B cell (primary cell): ENCODE data around the gene DGUOK. TPM values are rescaled to one million over a fixed set of nuclear protein-coding genes. Genes with fewer than 3 reads are reported as not detected.

ENCODE experiments used
- ATAC-seq: fragments of 200-7000 bp; cut with Tn5 transposase; one replicate; pipeline ENCODE4 v1.10.0; 2021; ENCODE audit warnings: low read depth, mild to moderate bottlenecking, moderate number of reproducible peaks, moderate library complexity
- CTCF ChIA-PET: fragments of 350-600 bp; sonication (Branson Sonifier 250); formaldehyde crosslinking; loops from one replicate; lab custom pipeline; 2021; ENCODE audit warnings: antibody characterized with exemption, inconsistent platforms; lab: Charles Lee
- POLR2A ChIA-PET: fragments of 350-600 bp; sonication (Branson Sonifier 250); formaldehyde crosslinking; loops from one replicate; lab custom pipeline; 2021; ENCODE audit warnings: antibody characterized with exemption; lab: Charles Lee
- DNase-seq: peaks from one replicate; pipeline ENCODE4 v3.0.0; 2013
- H2AFZ ChIP-seq: 2 replicates; pipeline ENCODE4 v1.6.1; 2012; ENCODE audit warnings: mild to moderate bottlenecking, low read depth, low read length; ENCODE audit not compliant: insufficient read depth, poor library complexity, severe bottlenecking
- H3K27ac ChIP-seq, 2 donors: 1 replicate in 1 of 2; 2 replicates in 1 of 2; pipeline ENCODE4 v1.5.1; 2012 to 2013; ENCODE audit warnings: low read length in 2 of 2, mild to moderate bottlenecking in 2 of 2, moderate library complexity in 1 of 2
- H3K27me3 ChIP-seq, 4 experiments: fragments of 200-600 bp in 1 of 4; sonication (generic) in 1 of 4; replicated peaks in 1 of 4; 1 replicate in 2 of 4; 2 replicates in 2 of 4; pipeline versions ENCODE4 v1.6.1 to v1.7.0; 2013 to 2016; ENCODE audit warnings: low read length in 3 of 4, mild to moderate bottlenecking in 2 of 4, mixed read lengths in 1 of 4, moderate library complexity in 1 of 4; ENCODE audit not compliant: insufficient read depth in 4 of 4, control insufficient read depth in 3 of 4; ENCODE audit errors: control extremely low read depth in 1 of 4
- H3K36me3 ChIP-seq, 2 experiments: replicated peaks in 1 of 2; 1 replicate in 1 of 2; 2 replicates in 1 of 2; pipeline versions ENCODE4 v1.6.1 to v1.7.1; 2013; ENCODE audit warnings: low read length in 1 of 2; ENCODE audit not compliant: insufficient read depth in 2 of 2, control insufficient read depth in 1 of 2; ENCODE audit errors: control extremely low read depth in 1 of 2, extremely low read depth in 1 of 2
- H3K4me1 ChIP-seq, 2 donors: fragments of 200-600 bp in 1 of 2; sonication (generic) in 1 of 2; 1 replicate in 1 of 2; 2 replicates in 1 of 2; pipeline versions ENCODE4 v1.5.1 to v1.6.1; 2013 to 2017; ENCODE audit warnings: low read length in 2 of 2; ENCODE audit not compliant: control insufficient read depth in 2 of 2, insufficient read depth in 2 of 2
- H3K4me2 ChIP-seq: replicated peaks from 2 replicates; pipeline ENCODE3; 2012; ENCODE audit warnings: mild to moderate bottlenecking, low read depth, low read length; ENCODE audit not compliant: poor library complexity, severe bottlenecking
- H3K4me3 ChIP-seq, 5 experiments: fragments of 200-600 bp in 1 of 5; sonication (generic) in 1 of 5; 1 replicate in 3 of 5; 2 replicates in 2 of 5; pipeline versions ENCODE4 v1.5.1 to v1.7.0; 2011 to 2016; ENCODE audit warnings: low read length in 4 of 5, mild to moderate bottlenecking in 4 of 5, low read depth in 2 of 5, control low read depth in 1 of 5, moderate library complexity in 1 of 5; ENCODE audit not compliant: insufficient read depth in 1 of 5; ENCODE audit errors: control extremely low read depth in 1 of 5, extremely low read depth in 1 of 5
- H3K79me2 ChIP-seq: fragments of 200-600 bp; sonication (generic); one replicate; pipeline ENCODE4 v1.6.0; 2016; ENCODE audit warnings: low read length; ENCODE audit not compliant: control insufficient read depth, insufficient read depth
- H3K9ac ChIP-seq: fragments of 200-600 bp; sonication (generic); 2 replicates; pipeline ENCODE4 v1.6.1; 2017; ENCODE audit warnings: mild to moderate bottlenecking, low read length, moderate library complexity
- H3K9me3 ChIP-seq, 3 donors: one replicate each; pipeline versions ENCODE4 v1.6.1 to v1.7.1; 2013; ENCODE audit warnings: low read length in 2 of 3; ENCODE audit not compliant: control insufficient read depth in 2 of 3, insufficient read depth in 1 of 3; ENCODE audit errors: control extremely low read depth in 1 of 3
- H4K20me1 ChIP-seq: 2 replicates; pipeline ENCODE4 v1.6.0; 2012; ENCODE audit warnings: mild to moderate bottlenecking, low read length; ENCODE audit not compliant: insufficient read depth, control insufficient read depth, poor library complexity, severe bottlenecking
- H3K27ac Mint-ChIP-seq: one replicate; pipeline ENCODE4 v1.8.0; 2021; ENCODE audit warnings: mixed read lengths
- H3K27me3 Mint-ChIP-seq: one replicate; pipeline ENCODE4 v1.8.0; 2021; ENCODE audit warnings: mixed read lengths
- H3K4me1 Mint-ChIP-seq: one replicate; pipeline ENCODE4 v1.8.0; 2021; ENCODE audit warnings: mixed read lengths
- H3K4me3 Mint-ChIP-seq: one replicate; pipeline ENCODE4 v1.8.0; 2021; ENCODE audit warnings: mixed read lengths
- H3K9me3 Mint-ChIP-seq: one replicate; pipeline ENCODE4 v1.8.0; 2022; ENCODE audit warnings: mixed read lengths; ENCODE audit not compliant: insufficient read depth
- CTCF ChIP-seq: fragments of 200-600 bp; IDR thresholded peaks from one replicate; pipeline ENCODE4 v1.8.0; 2022; ENCODE audit warnings: antibody characterized with exemption, mild to moderate bottlenecking
- EZH2 ChIP-seq: IDR thresholded peaks from 2 replicates; pipeline ENCODE4 v1.6.1; 2012; ENCODE audit warnings: borderline replicate concordance, low read depth, mild to moderate bottlenecking, moderate library complexity, low read length; ENCODE audit not compliant: insufficient read depth, poor library complexity, severe bottlenecking
- WGBS: methylation state at CpG from one replicate; pipeline ENCODE4 v1.1.5; 2013; ENCODE audit warnings: missing lambda C conversion rate; ENCODE audit not compliant: insufficient coverage; 5-methylcytosine and 5-hydroxymethylcytosine counted together
- intact Hi-C: fragments of 100-400 bp; cut with micrococcal nuclease; formaldehyde crosslinking; loops from one replicate; pipeline ENCODE4 v1.10.0; 2022
- polyA plus RNA-seq: library from polyadenylated mRNA; depleted of rRNA; stranded (reverse); fragments of >200 nt; gene quantifications from 2 replicates; pipeline ENCODE4 v1.2.3, GENCODE V29; 2012
- total RNA-seq, 2 donors: library from RNA; stranded (reverse); fragments of 120-200 nt in 1 of 2; gene quantifications; 1 replicate in 1 of 2; 2 replicates in 1 of 2; pipeline versions ENCODE4 v1.2.3 to v1.2.4, GENCODE V29; 2013 to 2022

DGUOK gene
- total and polyA plus RNA-seq, 2 donors (not counting 1 experiment from before 2014, with no cell fraction given) = 61.7 to 81.5 TPM

- no peak overlapping the region for H2AFZ ChIP-seq
- H3K36me3 ChIP-seq = peaks cover 11 to 57% of the 10 kb centered on the region in 2 experiments
- peaks cover 0 to 12% of the 10 kb centered on the region in 2 donors for H3K4me1 ChIP-seq
- TF ChIP-seq CTCF = no peak
- TF ChIP-seq EZH2 = no peak
- H3K9me3 ChIP-seq = no peaks in the 10 kb centered on the region
- ChIA-PET CTCF (interaction anchor here (1.2 to 1.8 kb wide), 2 partner anchors 12 to 50 kb away, joined by 4 to 5 read pairs; no protein-coding TSS in a partner anchor), POLR2A (no interaction called here)
- H4K20me1 ChIP-seq = peaks cover 64% of the 10 kb centered on the region
- H3K4me3 ChIP-seq = no peak overlapping the region
- H3K9ac ChIP-seq = no peak overlapping the region
- H3K9me3 Mint-ChIP-seq = no peaks in the 10 kb centered on the region
- H3K4me1 Mint-ChIP-seq = peaks cover 47% of the 10 kb centered on the region
- no peak overlapping the region for H3K27ac Mint-ChIP-seq
- no peak overlapping the region for H3K27ac ChIP-seq
- intact Hi-C loops = no loop called here
- DNase-seq (no peak), ATAC-seq (no peak)
- H3K4me3 Mint-ChIP-seq = no peak overlapping the region
- H3K4me2 ChIP-seq = no peak overlapping the region
- no peaks in the 10 kb centered on the region for H3K27me3 Mint-ChIP-seq
- H3K79me2 ChIP-seq = peaks cover 91% of the 10 kb centered on the region
- no peaks in the 10 kb centered on the region for H3K27me3 ChIP-seq
Observed at GRCh38 chr2:73937899-73938298, 11.2 kb downstream of the DGUOK start.

GRCh38 chr2:73938718-73939352 is 12.2 kb downstream of the DGUOK start:
- Mint-ChIP-seq H3K4me3 (no peak overlapping the region), H3K27ac (no peak overlapping the region), H3K9me3 (no peaks in the 10 kb centered on the region), H3K4me1 (peaks cover 41% of the 10 kb centered on the region), H3K27me3 (no peaks in the 10 kb centered on the region)
- Histone ChIP-seq H3K4me2 (no peak overlapping the region), H2AFZ (no peak overlapping the region), H3K27ac (peak overlapping the region in 1 of 2 donors; percentile 16), H3K79me2 (peaks cover 91% of the 10 kb centered on the region), H3K4me1 (peaks cover 0 to 12% of the 10 kb centered on the region in 2 donors), H3K36me3 (peaks cover 11 to 49% of the 10 kb centered on the region in 2 experiments), H4K20me1 (peaks cover 68% of the 10 kb centered on the region), H3K4me3 (no peak overlapping the region), H3K9me3 (no peaks in the 10 kb centered on the region), H3K27me3 (no peaks in the 10 kb centered on the region), H3K9ac (no peak overlapping the region)
- WGBS = 82% methylated on average over 5 of the region's 5 CpGs
- POLR2A ChIA-PET = no interaction called here
- intact Hi-C loops = no loop called here
- DNase-seq (no peak), ATAC-seq (no peak)
- no peak for TF ChIP-seq EZH2
- TF ChIP-seq CTCF = no peak
- CTCF ChIA-PET = interaction anchor here (1.1 to 1.8 kb wide), 2 partner anchors 11 to 141 kb away, joined by 3 to 4 read pairs; no protein-coding TSS in a partner anchor
